ENCODE data around the gene ANK2. TPM values are rescaled to one million over a fixed set of nuclear protein-coding genes. Genes with fewer than 3 reads are reported as not detected.

Gene ANK2
- total and polyA plus RNA-seq, 12 donors: 21.9 to 373 (median 298) TPM

DNA sequence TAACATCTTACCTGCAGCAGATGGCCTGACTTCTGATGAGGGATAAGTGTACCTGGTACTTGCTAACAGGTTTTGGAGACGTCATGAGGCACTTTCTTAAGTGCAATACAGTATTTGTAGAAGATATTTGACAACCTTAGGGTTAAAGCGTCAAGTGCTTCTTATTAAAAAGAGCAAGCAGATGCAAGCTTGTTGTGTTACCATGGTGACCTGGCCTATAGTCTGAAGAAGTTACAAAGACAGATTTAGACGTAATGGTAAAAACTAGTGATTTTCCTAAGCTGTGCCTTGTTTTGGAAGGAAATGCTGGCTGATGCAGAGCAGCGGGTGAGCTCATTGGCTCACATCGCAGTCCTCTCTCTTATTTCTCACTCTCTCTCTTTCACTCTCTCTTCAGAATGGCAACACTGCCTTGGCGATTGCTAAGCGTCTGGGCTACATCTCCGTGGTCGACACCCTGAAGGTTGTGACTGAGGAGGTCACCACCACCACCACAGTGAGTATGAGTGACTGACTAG, 243.6 kb downstream of the ANK2 start:
- no peaks in the 10 kb centered on the region for H3K9me3 ChIP-seq
- no peaks in the 10 kb centered on the region for H3K27me3 ChIP-seq
- peak overlapping the region in 7 of 10 donors; percentile 22 to 40 (median 33) for H3K4me3 ChIP-seq
- TF ChIP-seq, protein P1, sequence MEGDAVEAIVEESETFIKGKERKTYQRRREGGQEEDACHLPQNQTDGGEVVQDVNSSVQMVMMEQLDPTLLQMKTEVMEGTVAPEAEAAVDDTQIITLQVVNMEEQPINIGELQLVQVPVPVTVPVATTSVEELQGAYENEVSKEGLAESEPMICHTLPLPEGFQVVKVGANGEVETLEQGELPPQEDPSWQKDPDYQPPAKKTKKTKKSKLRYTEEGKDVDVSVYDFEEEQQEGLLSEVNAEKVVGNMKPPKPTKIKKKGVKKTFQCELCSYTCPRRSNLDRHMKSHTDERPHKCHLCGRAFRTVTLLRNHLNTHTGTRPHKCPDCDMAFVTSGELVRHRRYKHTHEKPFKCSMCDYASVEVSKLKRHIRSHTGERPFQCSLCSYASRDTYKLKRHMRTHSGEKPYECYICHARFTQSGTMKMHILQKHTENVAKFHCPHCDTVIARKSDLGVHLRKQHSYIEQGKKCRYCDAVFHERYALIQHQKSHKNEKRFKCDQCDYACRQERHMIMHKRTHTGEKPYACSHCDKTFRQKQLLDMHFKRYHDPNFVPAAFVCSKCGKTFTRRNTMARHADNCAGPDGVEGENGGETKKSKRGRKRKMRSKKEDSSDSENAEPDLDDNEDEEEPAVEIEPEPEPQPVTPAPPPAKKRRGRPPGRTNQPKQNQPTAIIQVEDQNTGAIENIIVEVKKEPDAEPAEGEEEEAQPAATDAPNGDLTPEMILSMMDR (IDR thresholded peaks at IDR 0.05): no peak
- H3K36me3 ChIP-seq: peaks cover 0 to 4% (median 0%) of the 10 kb centered on the region in 9 donors
- peaks cover 0 to 40% (median 12%) of the 10 kb centered on the region in 9 donors for H3K4me1 ChIP-seq
- peak in 1 of 2 donors; percentile 27 for DNase-seq
- peak overlapping the region; percentile 39 to 84 (median 63) for H3K27ac ChIP-seq
- intact Hi-C loops (cut with DNase I): no loop called here
- 54 to 55% methylated on average over 9 of the region's 9 CpGs for whole genome bisulfite sequencing, 2 donors
- peak; percentile 44 to 69 (median 60) for ATAC-seq

DNA sequence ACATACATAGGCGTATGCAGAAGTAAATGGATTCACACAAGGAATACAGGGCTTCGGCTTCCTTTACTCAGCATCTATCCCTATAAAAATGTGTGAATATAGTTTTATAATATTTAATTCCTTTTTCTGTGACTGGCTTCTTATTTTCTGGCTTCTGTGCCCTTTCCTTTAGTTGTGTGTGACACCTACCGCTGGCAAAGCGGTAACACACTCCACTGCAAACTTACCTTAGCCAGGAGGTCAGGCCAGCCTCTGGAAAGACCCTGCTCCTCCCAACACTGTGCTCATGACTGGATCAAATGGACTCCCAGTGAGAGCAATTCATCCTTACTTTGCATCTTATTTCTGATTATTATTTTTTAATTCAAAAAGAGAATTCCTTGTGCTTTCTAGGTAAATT, 244.2 kb downstream of the ANK2 start:
- DNase-seq: no peak
- peaks cover 0 to 3% (median 0%) of the 10 kb centered on the region in 9 donors for H3K36me3 ChIP-seq
- H3K27ac ChIP-seq: peak overlapping the region in 8 of 10 donors; percentile 39 to 84 (median 63)
- ATAC-seq: peak in 2 of 8 donors; percentile 30 to 35
- H3K27me3 ChIP-seq: no peaks in the 10 kb centered on the region
- H3K4me1 ChIP-seq: peaks cover 0 to 39% (median 12%) of the 10 kb centered on the region in 9 donors
- intact Hi-C loops (cut with DNase I): no loop called here
- H3K4me3 ChIP-seq: peak overlapping the region in 7 of 10 donors; percentile 22 to 40 (median 33)
- H3K9me3 ChIP-seq: no peaks in the 10 kb centered on the region
- TF ChIP-seq, protein P1 (IDR thresholded peaks at IDR 0.05): peak in 3 of 9 donors; percentile 17 to 24 (median 22)
- 76 to 80% methylated on average over 4 of the region's 4 CpGs for WGBS, 2 donors

DNA sequence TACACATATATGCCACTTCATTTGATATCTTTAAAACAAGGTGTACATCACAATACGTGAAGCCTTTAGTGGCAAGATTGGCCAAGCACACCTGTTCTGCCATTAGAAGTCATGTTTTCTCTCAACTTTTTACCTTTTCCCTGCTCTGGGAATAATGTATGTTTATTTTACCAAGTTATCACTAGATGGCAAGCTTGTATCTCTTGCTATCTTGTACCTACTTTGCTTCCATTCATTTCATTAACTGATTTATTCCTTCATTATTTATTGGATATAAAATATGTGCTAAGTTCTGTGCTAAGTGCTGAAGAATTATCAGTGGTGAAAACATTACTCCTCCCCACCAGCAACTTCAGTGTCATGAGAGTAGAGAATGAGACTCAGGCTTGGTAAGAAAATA, 245.5 kb downstream of the ANK2 start:
- DNase-seq: no peak
- Histone ChIP-seq H3K36me3 (peaks cover 0 to 3% (median 0%) of the 10 kb centered on the region in 9 donors), H3K27ac (peak overlapping the region in 3 of 10 donors; percentile 2 to 64 (median 14)), H3K27me3 (no peaks in the 10 kb centered on the region), H3K9me3 (no peaks in the 10 kb centered on the region), H3K4me1 (peaks cover 0 to 30% (median 12%) of the 10 kb centered on the region in 9 donors), H3K4me3 (peak overlapping the region in 4 of 10 donors; percentile 14 to 40 (median 30))
- TF ChIP-seq, protein P1 (IDR thresholded peaks at IDR 0.05): peak in 2 of 9 donors; percentile 8 to 12
- intact Hi-C loops (cut with DNase I): no loop called here
- ATAC-seq: no peak
- WGBS, 2 donors: 74 to 81% methylated on average over 1 of the region's 1 CpG

DNA sequence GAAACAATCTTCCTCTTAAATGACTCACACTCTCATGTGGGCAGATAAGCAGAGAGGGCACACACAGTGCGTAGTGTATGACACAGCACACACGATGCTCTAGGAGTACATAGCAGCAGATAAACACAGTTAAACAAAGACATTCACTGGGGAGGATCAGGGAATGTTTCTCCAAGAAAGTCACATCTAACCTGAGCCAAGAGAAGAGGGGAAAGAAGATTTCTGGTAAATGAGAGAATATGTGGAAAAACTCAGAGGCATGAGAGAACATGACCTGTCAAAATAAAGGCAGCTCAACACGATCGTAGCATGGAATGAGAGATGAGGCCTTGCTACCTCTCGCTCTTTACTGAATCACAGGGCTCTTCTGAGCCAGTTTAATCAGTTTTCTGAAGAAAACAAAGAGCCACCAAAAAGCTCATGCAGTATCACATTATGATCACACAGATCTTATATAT, 251.0 kb downstream of the ANK2 start:
- Histone ChIP-seq H3K4me1 (peaks cover 0 to 36% (median 7%) of the 10 kb centered on the region in 9 donors), H3K27me3 (no peaks in the 10 kb centered on the region), H3K27ac (peak overlapping the region; percentile 53 to 74 (median 65)), H3K36me3 (no peaks in the 10 kb centered on the region), H3K4me3 (no peak overlapping the region), H3K9me3 (no peaks in the 10 kb centered on the region)
- TF ChIP-seq, protein P1 (IDR thresholded peaks at IDR 0.05): no peak
- 36 to 51% methylated on average over 5 of the region's 5 CpGs for WGBS, 2 donors
- DNase-seq (peak in 1 of 2 donors; percentile 33), ATAC-seq (peak; percentile 93 to 100 (median 96))
- intact Hi-C loops (cut with DNase I): no loop called here

Measured in heart right ventricle (tissue), 16 donors.